ENCODE measurements around the gene CDYL.
"Not testable (repeated sequence)": the region's sequence is repeated elsewhere in the genome, so short reads cannot be mapped to it uniquely, and the experiment has no call there.

The CDYL gene

GRCh38 chr6:4851035-4851434 is 74.8 kb downstream of the CDYL start:
- Histone ChIP-seq H3K79me2 (ENCODE audit: insufficient read depth, low read length) (no peaks in the 10 kb centered on the region), H3K4me1 (ENCODE audit: insufficient read depth, low read length, severe bottlenecking) (no peaks in the 10 kb centered on the region), H2AFZ (ENCODE audit: low read length) (no peak overlapping the region), H3K27me3 (ENCODE audit: insufficient read depth, low read length) (no peaks in the 10 kb centered on the region), H3F3A (ENCODE audit: insufficient read depth, low read length) (no peaks in the 10 kb centered on the region), H3K9me2 (ENCODE audit: low read depth, low read length) (no peaks in the 10 kb centered on the region), H3K9me3 (ENCODE audit: low read length) (no peaks in the 10 kb centered on the region), H4K20me1 (ENCODE audit: insufficient read depth, low read length) (no peaks in the 10 kb centered on the region), H3K36me3 (ENCODE audit: insufficient read depth, low read length) (no peaks in the 10 kb centered on the region), H3K4me2 (ENCODE audit: low read length) (no peak overlapping the region), H3K9ac (ENCODE audit: low read length) (no peak overlapping the region), H3K27ac (ENCODE audit: low read depth, low read length, poor library complexity, severe bottlenecking) (no peak overlapping the region), H3K4me3 (ENCODE audit: low read depth, low read length, poor library complexity, severe bottlenecking) (no peak overlapping the region)
- TF ChIP-seq CTCF (IDR thresholded peaks at IDR 0.05; ENCODE audit: low read length) (no peak), EZH2 (IDR thresholded peaks at IDR 0.05; ENCODE audit: borderline replicate concordance, low read length) (no peak)

GRCh38 chr6:4852186-4852585 is 76.0 kb downstream of the CDYL start:
- H2AFZ ChIP-seq (ENCODE audit: low read length); H3K79me2 ChIP-seq (ENCODE audit: insufficient read depth, low read length); H4K20me1 ChIP-seq (ENCODE audit: insufficient read depth, low read length); H3K4me3 ChIP-seq (ENCODE audit: low read depth, low read length, poor library complexity, severe bottlenecking); H3F3A ChIP-seq (ENCODE audit: insufficient read depth, low read length); H3K4me1 ChIP-seq (ENCODE audit: insufficient read depth, low read length, severe bottlenecking); H3K27me3 ChIP-seq (ENCODE audit: insufficient read depth, low read length); H3K4me2 ChIP-seq (ENCODE audit: low read length); H3K9me2 ChIP-seq (ENCODE audit: low read depth, low read length); H3K9me3 ChIP-seq (ENCODE audit: low read length); H3K9ac ChIP-seq (ENCODE audit: low read length); H3K36me3 ChIP-seq (ENCODE audit: insufficient read depth, low read length); H3K27ac ChIP-seq (ENCODE audit: low read depth, low read length, poor library complexity, severe bottlenecking): not testable (repeated sequence)

- Histone ChIP-seq H3K9ac (ENCODE audit: low read length) (no peak overlapping the region), H3K9me3 (ENCODE audit: low read length) (no peaks in the 10 kb centered on the region), H3K4me1 (ENCODE audit: insufficient read depth, low read length, severe bottlenecking) (no peaks in the 10 kb centered on the region), H3F3A (ENCODE audit: insufficient read depth, low read length) (no peaks in the 10 kb centered on the region), H3K9me2 (ENCODE audit: low read depth, low read length) (no peaks in the 10 kb centered on the region), H3K4me3 (ENCODE audit: low read depth, low read length, poor library complexity, severe bottlenecking) (no peak overlapping the region), H3K36me3 (ENCODE audit: insufficient read depth, low read length) (no peaks in the 10 kb centered on the region), H4K20me1 (ENCODE audit: insufficient read depth, low read length) (no peaks in the 10 kb centered on the region), H3K27ac (ENCODE audit: low read depth, low read length, poor library complexity, severe bottlenecking) (no peak overlapping the region), H2AFZ (ENCODE audit: low read length) (no peak overlapping the region), H3K4me2 (ENCODE audit: low read length) (no peak overlapping the region), H3K27me3 (ENCODE audit: insufficient read depth, low read length) (no peaks in the 10 kb centered on the region), H3K79me2 (ENCODE audit: insufficient read depth, low read length) (no peaks in the 10 kb centered on the region)
- TF ChIP-seq CTCF (IDR thresholded peaks at IDR 0.05; ENCODE audit: low read length) (no peak), EZH2 (IDR thresholded peaks at IDR 0.05; ENCODE audit: borderline replicate concordance, low read length) (no peak)
Observed at GRCh38 chr6:4852938-4853337, 76.7 kb downstream of the CDYL start.

- Histone ChIP-seq H3K79me2 (ENCODE audit: insufficient read depth, low read length) (no peaks in the 10 kb centered on the region), H3K9ac (ENCODE audit: low read length) (no peak overlapping the region), H4K20me1 (ENCODE audit: insufficient read depth, low read length) (no peaks in the 10 kb centered on the region), H3K36me3 (ENCODE audit: insufficient read depth, low read length) (no peaks in the 10 kb centered on the region), H3K4me3 (ENCODE audit: low read depth, low read length, poor library complexity, severe bottlenecking) (no peak overlapping the region), H3K9me2 (ENCODE audit: low read depth, low read length) (no peaks in the 10 kb centered on the region), H3K27me3 (ENCODE audit: insufficient read depth, low read length) (no peaks in the 10 kb centered on the region), H3F3A (ENCODE audit: insufficient read depth, low read length) (no peaks in the 10 kb centered on the region), H3K4me1 (ENCODE audit: insufficient read depth, low read length, severe bottlenecking) (no peaks in the 10 kb centered on the region), H2AFZ (ENCODE audit: low read length) (no peak overlapping the region), H3K27ac (ENCODE audit: low read depth, low read length, poor library complexity, severe bottlenecking) (no peak overlapping the region), H3K9me3 (ENCODE audit: low read length) (no peaks in the 10 kb centered on the region), H3K4me2 (ENCODE audit: low read length) (no peak overlapping the region)
- TF ChIP-seq EZH2 (IDR thresholded peaks at IDR 0.05; ENCODE audit: borderline replicate concordance, low read length) (no peak), CTCF (IDR thresholded peaks at IDR 0.05; ENCODE audit: low read length) (no peak)
Observed at GRCh38 chr6:4853349-4853748, 77.1 kb downstream of the CDYL start.
